Nephron progenitor cell (in vitro differentiated cells): Measurements from ENCODE around the gene POU4F1.
"Not testable (repeated sequence)": the region's sequence is repeated elsewhere in the genome, so short reads cannot be mapped to it uniquely, and the experiment has no call there.

ENCODE experiments used
- DNase-seq: peaks from one replicate; pipeline ENCODE4 v3.0.0; 2021
- H3K27ac Mint-ChIP-seq: 2 replicates; pipeline ENCODE4 v1.8.0; 2021; ENCODE audit warnings: mild to moderate bottlenecking, moderate library complexity, mixed read lengths
- H3K27me3 Mint-ChIP-seq: 2 replicates; pipeline ENCODE4 v1.8.0; 2021; ENCODE audit warnings: mild to moderate bottlenecking, low read depth, mixed read lengths; ENCODE audit not compliant: poor library complexity
- H3K36me3 Mint-ChIP-seq: 2 replicates; pipeline ENCODE4 v1.8.0; 2021; ENCODE audit warnings: low read depth, mixed read lengths
- H3K4me1 Mint-ChIP-seq: 2 replicates; pipeline ENCODE4 v1.8.0; 2021; ENCODE audit warnings: mixed read lengths
- H3K4me3 Mint-ChIP-seq: 2 replicates; pipeline ENCODE4 v1.8.0; 2021; ENCODE audit warnings: mild to moderate bottlenecking, moderate library complexity, mixed read lengths
- H3K9me3 Mint-ChIP-seq: 2 replicates; pipeline ENCODE4 v1.8.0; 2021; ENCODE audit warnings: mild to moderate bottlenecking, moderate library complexity, mixed read lengths
- CTCF ChIP-seq: fragments of 200-600 bp; sonication (generic); IDR thresholded peaks from 2 replicates; pipeline ENCODE4 v1.5.0; 2021; ENCODE audit warnings: antibody characterized with exemption

Gene POU4F1

DNA sequence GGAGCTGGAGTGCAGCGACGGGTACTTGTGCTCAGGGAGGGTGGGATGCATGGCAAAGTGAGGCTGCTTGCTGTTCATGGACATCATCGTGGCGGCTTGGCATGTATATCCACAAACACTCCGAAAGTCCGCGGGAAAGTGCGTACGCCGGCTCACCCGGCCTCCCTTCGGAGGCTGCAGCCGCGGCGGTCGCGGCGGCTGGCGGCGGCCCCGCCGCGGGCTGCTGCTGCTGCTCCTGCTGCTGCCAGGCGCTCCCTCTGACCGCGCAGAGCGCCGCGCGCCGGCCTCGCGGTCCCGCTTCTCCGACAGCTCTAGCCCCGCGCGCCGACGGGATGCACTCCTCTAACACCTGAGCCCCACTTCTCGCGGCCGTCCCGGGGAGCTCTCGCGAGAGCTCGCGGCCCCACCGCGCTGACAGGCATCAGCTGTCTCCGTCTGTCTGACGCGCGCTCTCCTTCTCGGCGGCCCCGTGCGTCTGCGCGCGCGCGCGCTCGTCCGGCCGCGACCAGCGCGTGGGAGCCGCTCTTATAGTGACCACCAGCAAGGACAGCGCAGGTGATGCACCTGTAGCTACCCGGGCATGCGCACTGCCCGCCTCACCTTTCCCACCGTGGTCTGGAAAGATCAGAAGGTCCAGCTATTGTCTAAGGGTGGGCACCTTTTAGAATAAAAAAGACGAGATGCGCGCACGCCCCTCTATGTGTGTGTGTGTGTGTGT lies at the start of gene POU4F1:
Gene POU4F1 (minus strand): TSS at position 313 of the 718 bp plus-strand sequence. CDS start 226 bp downstream, at position 87.
- no peaks in the 10 kb centered on the region for H3K9me3 Mint-ChIP-seq
- H3K36me3 Mint-ChIP-seq = no peaks in the 10 kb centered on the region
- no peak within 1 kb of the TSS for H3K27ac Mint-ChIP-seq

GRCh38 chr13:78652651-78653050 lies 49.3 kb upstream of the POU4F1 start:
- no peak overlapping the region for H3K27ac Mint-ChIP-seq
- no peak for DNase-seq
- no peak overlapping the region for H3K4me3 Mint-ChIP-seq
- no peaks in the 10 kb centered on the region for H3K9me3 Mint-ChIP-seq
- peaks cover 14% of the 10 kb centered on the region for H3K36me3 Mint-ChIP-seq
- TF ChIP-seq CTCF = no peak
- H3K4me1 Mint-ChIP-seq = peaks cover 13% of the 10 kb centered on the region
- H3K27me3 Mint-ChIP-seq = no peaks in the 10 kb centered on the region

More for the DNA sequence above, at the start of gene POU4F1:
- peak; percentile 83 for DNase-seq
- no peak for TF ChIP-seq CTCF
- peaks cover 97% of the 10 kb centered on the region for H3K27me3 Mint-ChIP-seq
- peak within 1 kb of the TSS; percentile 74 for H3K4me3 Mint-ChIP-seq
- peaks cover 22% of the 10 kb centered on the region for H3K4me1 Mint-ChIP-seq

DNA sequence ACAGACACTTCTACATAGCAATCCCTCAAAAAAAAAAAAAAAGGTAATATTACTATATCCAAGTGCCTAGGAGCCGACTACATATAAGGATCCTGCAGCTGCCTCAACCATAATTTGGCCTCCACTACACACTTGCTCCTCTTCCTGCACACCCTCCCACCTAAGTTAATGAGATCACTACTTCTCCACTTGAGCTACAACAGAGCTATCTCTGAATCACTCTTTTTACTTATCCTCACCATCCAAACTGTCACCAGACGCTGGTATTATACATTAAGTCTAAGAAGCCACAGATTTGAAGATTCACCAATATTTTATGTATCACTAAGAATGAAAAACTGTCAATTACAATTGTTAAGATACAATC lies 47.3 kb upstream of the POU4F1 start:
- no peaks in the 10 kb centered on the region for H3K27me3 Mint-ChIP-seq
- H3K27ac Mint-ChIP-seq = no peak overlapping the region
- no peak for DNase-seq
- no peaks in the 10 kb centered on the region for H3K9me3 Mint-ChIP-seq
- no peak for TF ChIP-seq CTCF
- peaks cover 3% of the 10 kb centered on the region for H3K4me1 Mint-ChIP-seq
- peaks cover 10% of the 10 kb centered on the region for H3K36me3 Mint-ChIP-seq
- H3K4me3 Mint-ChIP-seq = no peak overlapping the region

- H3K4me3 Mint-ChIP-seq = no peak overlapping the region
- DNase-seq = no peak
- no peaks in the 10 kb centered on the region for H3K9me3 Mint-ChIP-seq
- no peak for TF ChIP-seq CTCF
- H3K27ac Mint-ChIP-seq = no peak overlapping the region
- peaks cover 7% of the 10 kb centered on the region for H3K36me3 Mint-ChIP-seq
- no peaks in the 10 kb centered on the region for H3K27me3 Mint-ChIP-seq
- no peaks in the 10 kb centered on the region for H3K4me1 Mint-ChIP-seq
Measured at GRCh38 chr13:78649997-78650716, 46.8 kb upstream of the POU4F1 start.

DNA sequence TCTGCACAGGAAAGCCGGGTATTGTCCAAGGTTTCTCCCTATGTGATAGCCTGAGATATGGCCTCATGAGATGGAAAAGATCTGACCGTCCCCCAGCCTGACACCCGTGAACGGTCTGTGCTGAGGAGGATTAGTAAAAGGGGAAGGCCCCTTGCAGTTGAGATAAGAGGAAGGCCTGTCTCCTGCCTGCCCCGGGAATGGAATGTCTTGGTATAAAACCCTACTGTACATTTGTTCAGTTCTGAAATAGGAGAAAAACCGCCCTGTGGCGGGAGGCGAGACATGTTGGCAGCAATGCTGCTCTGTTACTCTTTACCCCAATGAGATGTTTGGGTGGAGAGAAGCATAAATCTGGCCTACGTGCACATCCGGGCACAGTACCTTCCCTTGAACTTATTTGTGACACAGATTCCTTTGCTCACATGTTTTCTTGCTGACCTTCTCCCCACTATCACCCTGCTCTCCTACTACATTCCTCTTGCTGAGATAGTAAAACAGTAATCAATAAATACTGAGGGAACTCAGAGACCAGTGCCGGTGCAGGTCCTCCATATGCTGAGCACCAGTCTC lies 43.8 kb upstream of the POU4F1 start:
- H3K9me3 Mint-ChIP-seq, H3K27me3 Mint-ChIP-seq, H3K4me1 Mint-ChIP-seq, DNase-seq, H3K27ac Mint-ChIP-seq, H3K4me3 Mint-ChIP-seq: not testable (repeated sequence)
- H3K36me3 Mint-ChIP-seq = peaks cover 26% of the 10 kb centered on the region

DNA sequence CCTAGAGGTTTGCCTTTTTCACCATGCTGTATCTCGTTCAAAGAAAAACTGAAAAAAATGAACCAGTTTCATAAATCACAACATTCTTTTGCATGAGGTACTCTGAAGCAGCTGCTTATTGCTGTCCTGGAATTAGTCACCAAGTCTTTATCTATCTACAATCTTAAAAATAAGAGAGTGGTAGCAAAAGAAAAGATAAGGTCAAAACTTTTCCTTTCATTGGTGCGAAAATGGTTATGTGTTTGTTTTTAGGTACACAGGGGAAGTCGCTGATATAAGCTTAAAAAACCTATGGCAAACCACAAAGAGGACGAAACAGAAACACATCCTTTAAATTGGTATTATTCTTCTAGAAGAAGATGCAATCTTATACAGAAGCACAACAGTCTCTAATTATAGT lies 34.9 kb upstream of the POU4F1 start:
- Mint-ChIP-seq H3K27ac (no peak overlapping the region), H3K9me3 (no peaks in the 10 kb centered on the region), H3K4me1 (no peaks in the 10 kb centered on the region), H3K27me3 (no peaks in the 10 kb centered on the region), H3K4me3 (no peak overlapping the region), H3K36me3 (peaks cover 83% of the 10 kb centered on the region)
- DNase-seq = no peak
- no peak for TF ChIP-seq CTCF
